Measurements from ENCODE around the gene SPATS2L. TPM values are rescaled to one million over a fixed set of nuclear protein-coding genes. Genes with fewer than 3 reads are reported as not detected.

The SPATS2L gene
- total and polyA plus RNA-seq, 2 of the 13 experiments (the other 11 are each of a cell fraction or from before 2014, with no cell fraction given), result 154 to 212 TPM

DNA sequence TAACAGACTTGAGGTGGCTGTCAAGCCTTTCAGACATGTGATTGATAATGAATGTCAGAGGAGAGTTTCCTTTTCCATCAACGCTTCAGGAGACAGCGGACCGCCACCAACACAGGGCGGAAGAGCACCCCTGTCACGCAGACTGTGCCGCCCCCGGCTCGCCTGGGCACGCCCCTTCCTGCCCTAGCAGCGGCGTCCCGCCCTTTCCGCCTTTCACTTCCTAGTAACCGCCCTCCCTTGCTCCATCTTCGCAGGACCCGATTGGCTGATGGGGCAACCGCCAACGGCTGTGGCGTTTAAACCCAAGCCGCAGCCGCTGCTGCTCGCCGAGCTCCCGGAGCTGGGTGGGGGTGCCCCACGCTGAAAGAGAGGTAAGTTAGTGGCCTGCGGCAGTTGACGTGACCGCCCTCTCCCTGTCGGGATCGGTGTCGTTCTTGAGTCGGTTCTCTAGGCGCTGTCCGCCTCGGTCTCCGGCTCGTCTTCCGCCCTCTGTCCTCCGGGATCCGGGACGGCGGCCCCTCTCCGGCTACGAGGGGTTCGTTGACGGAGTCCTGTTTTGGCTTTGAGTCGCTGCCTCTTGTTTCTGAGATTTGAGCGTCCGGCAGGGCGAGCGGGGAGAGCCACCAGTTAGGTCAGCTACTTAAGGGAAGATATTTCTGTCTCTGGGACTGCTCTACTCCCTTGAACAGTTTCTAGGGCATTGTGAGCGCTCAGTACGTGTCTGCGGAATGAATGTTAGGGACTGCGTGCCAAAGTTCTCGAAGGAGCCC is 219.6 kb downstream of the SPATS2L start, which contains the start of gene SGO2 (continued):
- TF ChIP-seq, protein P1, sequence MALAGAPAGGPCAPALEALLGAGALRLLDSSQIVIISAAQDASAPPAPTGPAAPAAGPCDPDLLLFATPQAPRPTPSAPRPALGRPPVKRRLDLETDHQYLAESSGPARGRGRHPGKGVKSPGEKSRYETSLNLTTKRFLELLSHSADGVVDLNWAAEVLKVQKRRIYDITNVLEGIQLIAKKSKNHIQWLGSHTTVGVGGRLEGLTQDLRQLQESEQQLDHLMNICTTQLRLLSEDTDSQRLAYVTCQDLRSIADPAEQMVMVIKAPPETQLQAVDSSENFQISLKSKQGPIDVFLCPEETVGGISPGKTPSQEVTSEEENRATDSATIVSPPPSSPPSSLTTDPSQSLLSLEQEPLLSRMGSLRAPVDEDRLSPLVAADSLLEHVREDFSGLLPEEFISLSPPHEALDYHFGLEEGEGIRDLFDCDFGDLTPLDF (CRISPR knock-in tag; IDR thresholded peaks at IDR 0.05), result peak; percentile 94
- TF ChIP-seq POLR2AphosphoS5 (IDR thresholded peaks at IDR 0.05; ENCODE audit: low read depth, low read length), result peak; percentile 93
- no peak for TF ChIP-seq ISX (CRISPR knock-in tag; conservative IDR thresholded peaks at IDR 0.05)
- TF ChIP-seq, protein P2, sequence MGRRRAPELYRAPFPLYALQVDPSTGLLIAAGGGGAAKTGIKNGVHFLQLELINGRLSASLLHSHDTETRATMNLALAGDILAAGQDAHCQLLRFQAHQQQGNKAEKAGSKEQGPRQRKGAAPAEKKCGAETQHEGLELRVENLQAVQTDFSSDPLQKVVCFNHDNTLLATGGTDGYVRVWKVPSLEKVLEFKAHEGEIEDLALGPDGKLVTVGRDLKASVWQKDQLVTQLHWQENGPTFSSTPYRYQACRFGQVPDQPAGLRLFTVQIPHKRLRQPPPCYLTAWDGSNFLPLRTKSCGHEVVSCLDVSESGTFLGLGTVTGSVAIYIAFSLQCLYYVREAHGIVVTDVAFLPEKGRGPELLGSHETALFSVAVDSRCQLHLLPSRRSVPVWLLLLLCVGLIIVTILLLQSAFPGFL (CRISPR knock-in tag; IDR thresholded peaks at IDR 0.05), result no peak
- TF ChIP-seq STAT5B (CRISPR knock-in tag; IDR thresholded peaks at IDR 0.05), result no peak; the same call in 1 of the 2 replicates
- TF ChIP-seq GATAD1 (CRISPR knock-in tag; IDR thresholded peaks at IDR 0.05), result peak; percentile 99
- TF ChIP-seq ZBTB37 (CRISPR knock-in tag; IDR thresholded peaks at IDR 0.05), result no peak
- peak; percentile 97 for TF ChIP-seq PHF20 (CRISPR knock-in tag; IDR thresholded peaks at IDR 0.05)
- TF ChIP-seq, protein P3, sequence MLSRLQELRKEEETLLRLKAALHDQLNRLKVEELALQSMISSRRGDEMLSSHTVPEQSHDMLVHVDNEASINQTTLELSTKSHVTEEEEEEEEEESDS (CRISPR knock-in tag; IDR thresholded peaks at IDR 0.05; ENCODE audit: borderline replicate concordance), result peak; percentile 81; the same call in 1 of the 2 replicates
- 0 out of 2 replicates have a peak, but pooled peaks have one; percentile 27 for TF ChIP-seq MTF2 (CRISPR knock-in tag; IDR thresholded peaks at IDR 0.05; ENCODE audit: borderline replicate concordance)
- TF ChIP-seq ZNF737 (CRISPR knock-in tag; IDR thresholded peaks at IDR 0.05; ENCODE audit: borderline replicate concordance), result no peak
- TF ChIP-seq ZFP36 (IDR thresholded peaks at IDR 0.05; ENCODE audit: borderline replicate concordance, low read depth, low read length, partially characterized antibody), result no peak
- no peak for TF ChIP-seq MAFF (IDR thresholded peaks at IDR 0.05; ENCODE audit: low read depth, low read length)
- no peak for TF ChIP-seq ZNF513 (CRISPR knock-in tag; conservative IDR thresholded peaks at IDR 0.05)
- 0 out of 2 replicates have a peak, but pooled peaks have one; percentile 48 for TF ChIP-seq ZSCAN22 (CRISPR knock-in tag; IDR thresholded peaks at IDR 0.05)
- TF ChIP-seq ZNF891 (CRISPR knock-in tag; IDR thresholded peaks at IDR 0.05), result peak; percentile 85
- TF ChIP-seq HHEX (CRISPR knock-in tag; IDR thresholded peaks at IDR 0.05), result no peak; the same call in 1 of the 2 replicates
- TF ChIP-seq DPF2 (CRISPR knock-in tag; IDR thresholded peaks at IDR 0.05; ENCODE audit: borderline replicate concordance, low read depth), result no peak
- TF ChIP-seq RARA (CRISPR knock-in tag; IDR thresholded peaks at IDR 0.05), result no peak
- no peak for TF ChIP-seq ZNF260 (CRISPR knock-in tag; IDR thresholded peaks at IDR 0.05; ENCODE audit: borderline replicate concordance, low read depth)
- peak; percentile 91 for TF ChIP-seq ZFP1 (CRISPR knock-in tag; IDR thresholded peaks at IDR 0.05)
- TF ChIP-seq MAZ (IDR thresholded peaks at IDR 0.05; ENCODE audit: borderline replicate concordance, low read depth, low read length), result peak; percentile 73; the same call in 1 of the 2 replicates
- TF ChIP-seq MAZ (CRISPR knock-in tag; IDR thresholded peaks at IDR 0.05; ENCODE audit: low read depth), result peak; percentile 76
- peak; percentile 80 to 95 for TF ChIP-seq POLR2A (IDR thresholded peaks at IDR 0.05; ENCODE audit: insufficient read depth in 1 of 2, low read depth in 2 of 2, low read length in 2 of 2)
- TF ChIP-seq ZNF572 (CRISPR knock-in tag; IDR thresholded peaks at IDR 0.05), result no peak
- TF ChIP-seq HMG20A (CRISPR knock-in tag; IDR thresholded peaks at IDR 0.05; ENCODE audit: borderline replicate concordance), result no peak
- TF ChIP-seq ZNF747 (CRISPR knock-in tag; IDR thresholded peaks at IDR 0.05; ENCODE audit: borderline replicate concordance), result peak; percentile 50; the same call in 1 of the 2 replicates
